COLO668 (cell line): Measurements from ENCODE around the gene MAT2B.
"Not testable (repeated sequence)": the region's sequence is repeated elsewhere in the genome, so short reads cannot be mapped to it uniquely, and the experiment has no call there.

ENCODE experiments used
- DNase-seq: peaks from one replicate; lab custom pipeline; 2025; ENCODE audit not compliant: unreplicated experiment; lab: John Stamatoyannopoulos, UW

MAT2B gene

DNA sequence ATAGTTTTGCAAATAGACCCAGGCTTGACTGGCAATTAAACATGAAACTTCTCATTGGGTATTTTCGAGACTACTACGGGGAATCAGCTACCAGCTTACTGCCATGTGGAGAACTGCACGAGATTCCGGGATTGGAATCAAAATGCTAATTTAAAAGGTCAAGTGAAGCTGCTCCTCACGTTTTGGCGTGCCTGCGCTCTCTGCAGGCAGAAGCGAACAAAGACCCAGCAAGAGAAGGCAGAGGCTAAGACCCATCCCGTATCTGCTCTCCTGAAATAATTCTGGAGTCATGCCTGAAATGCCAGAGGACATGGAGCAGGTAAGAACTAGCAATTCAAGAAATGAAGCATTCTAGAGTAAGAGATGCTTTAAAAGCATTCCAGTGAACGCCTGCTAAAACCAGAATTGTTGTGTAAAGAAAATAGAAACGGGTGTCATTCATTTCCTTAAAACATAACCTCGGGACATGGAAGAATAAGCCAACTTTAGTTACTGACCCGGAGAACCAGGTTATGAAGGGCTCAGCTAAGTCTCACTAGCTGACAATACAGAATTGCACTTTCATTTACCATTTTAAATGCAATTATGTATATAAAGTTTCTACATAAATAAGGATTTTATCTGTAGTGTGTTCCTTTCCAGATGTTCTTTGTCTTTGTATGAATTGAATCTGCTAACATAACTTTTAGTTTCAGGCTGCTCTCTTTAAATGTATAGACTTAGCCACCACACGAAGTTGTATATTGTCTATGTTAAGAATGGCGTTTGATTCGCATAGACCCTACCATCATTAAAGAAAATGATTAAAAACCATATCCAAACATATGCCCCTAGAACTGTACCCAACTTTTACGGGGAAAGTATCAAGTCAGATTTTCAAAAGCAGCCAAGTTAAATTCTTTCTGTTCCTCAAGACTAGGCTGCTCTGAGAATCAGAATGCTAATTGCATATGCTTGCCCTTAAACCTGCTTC, 2.0 kb upstream of the MAT2B start:
- no peak for DNase-seq

GRCh38 chr5:163504079-163504931, 1.1 kb upstream of the MAT2B start:
- no peak for DNase-seq

GRCh38 chr5:163505049-163505367, 411 bp upstream of the MAT2B start:
- no peak for DNase-seq

DNA sequence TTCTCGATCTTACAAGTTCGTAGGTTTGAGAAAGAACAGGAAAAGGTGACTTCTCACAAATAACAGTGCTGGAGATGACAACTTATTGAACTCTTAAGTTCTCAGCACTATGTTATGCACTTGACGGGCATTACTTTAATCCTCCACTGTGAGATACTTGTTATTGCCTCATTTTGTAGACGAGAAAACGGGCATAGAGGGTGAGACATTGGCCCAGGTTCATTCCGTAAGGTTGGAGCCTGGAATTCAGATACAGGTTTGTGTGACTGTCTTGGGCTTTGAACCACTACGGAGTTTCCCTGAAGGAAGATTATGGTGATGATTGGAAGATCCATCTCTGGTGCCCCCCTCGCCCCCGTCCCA, 657 bp downstream of the MAT2B start:
- no peak for DNase-seq

DNA sequence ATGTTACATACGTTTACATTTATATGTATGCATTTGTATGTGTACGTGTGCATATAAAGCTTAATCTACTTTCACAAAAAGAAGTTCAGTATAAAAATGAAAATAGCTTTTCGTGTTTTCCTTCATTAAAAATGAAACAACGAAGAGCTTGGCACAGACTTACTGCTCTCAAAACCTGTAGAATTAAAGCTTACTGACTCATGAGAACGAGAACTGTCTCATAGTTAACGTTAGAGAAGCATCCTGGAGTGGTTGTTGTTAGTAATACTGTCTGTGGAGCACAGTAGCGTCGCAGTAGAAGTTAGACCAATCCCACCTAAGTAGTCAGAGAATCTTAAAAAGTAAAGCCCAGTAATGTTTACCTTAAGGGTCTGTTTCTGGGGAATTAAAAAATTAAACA, 1.3 kb downstream of the MAT2B start:
- no peak for DNase-seq

DNA sequence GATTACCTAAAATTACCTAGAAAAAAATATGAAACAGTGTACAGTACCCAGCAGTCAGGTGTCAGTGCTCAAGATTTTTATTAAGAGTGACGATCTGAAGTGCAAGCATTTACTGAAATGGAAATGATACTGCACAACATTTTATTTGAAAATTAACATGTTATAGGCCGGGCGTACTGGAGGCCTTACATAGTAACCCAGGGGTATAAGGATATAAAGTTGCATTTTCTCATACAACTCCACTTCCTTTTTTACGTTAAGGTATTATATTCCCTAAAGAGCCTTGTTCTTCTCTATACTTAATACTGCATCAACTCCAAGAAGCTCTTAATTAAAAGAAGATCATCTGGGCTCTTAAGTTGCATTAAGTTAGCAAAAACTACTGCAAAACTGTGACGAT, 3.3 kb downstream of the MAT2B start:
- DNase-seq = no peak

DNA sequence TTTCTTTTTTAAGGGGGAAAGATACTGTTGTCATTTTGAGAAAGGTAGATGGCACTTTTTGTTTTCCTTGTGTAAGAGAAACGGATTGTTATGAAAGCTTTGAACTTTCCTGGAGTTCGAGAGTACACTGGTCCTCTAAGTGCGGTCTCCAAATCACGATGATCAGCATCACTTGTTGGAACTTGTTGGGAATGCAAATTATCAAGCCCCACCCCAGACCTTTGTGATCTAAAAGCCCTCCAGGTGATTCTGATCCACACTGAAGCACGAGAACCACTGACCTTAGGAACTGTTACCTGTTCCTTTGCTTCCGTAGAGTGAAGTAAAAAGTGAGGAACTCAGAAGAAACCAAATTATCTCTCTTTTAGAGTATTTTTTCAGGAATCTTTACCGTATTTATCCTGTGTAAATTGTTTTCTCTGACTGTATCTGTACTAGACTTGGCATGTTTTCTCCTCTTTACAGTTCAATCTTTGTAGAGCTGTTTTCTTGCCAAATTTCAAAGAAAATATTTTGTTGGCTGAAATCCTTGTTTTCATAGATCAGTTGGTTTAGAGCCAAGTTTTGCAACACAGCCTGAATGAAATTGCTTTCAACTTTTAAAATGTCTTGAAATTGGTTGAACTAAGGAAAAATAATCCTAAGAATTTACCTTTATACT, 4.0 kb downstream of the MAT2B start:
- no peak for DNase-seq

- DNase-seq = no peak
These were observed 7.1 kb downstream of the MAT2B start for GRCh38 chr5:163512526-163512925.

GRCh38 chr5:163525096-163525495, 19.7 kb downstream of the MAT2B start:
- no peak for DNase-seq

GRCh38 chr5:163529698-163530097, 24.3 kb downstream of the MAT2B start:
- DNase-seq = no peak

- no peak for DNase-seq
These were observed 25.9 kb downstream of the MAT2B start for GRCh38 chr5:163531272-163531671.

- DNase-seq = no peak
These were observed 27.0 kb downstream of the MAT2B start for GRCh38 chr5:163532171-163533084.

DNA sequence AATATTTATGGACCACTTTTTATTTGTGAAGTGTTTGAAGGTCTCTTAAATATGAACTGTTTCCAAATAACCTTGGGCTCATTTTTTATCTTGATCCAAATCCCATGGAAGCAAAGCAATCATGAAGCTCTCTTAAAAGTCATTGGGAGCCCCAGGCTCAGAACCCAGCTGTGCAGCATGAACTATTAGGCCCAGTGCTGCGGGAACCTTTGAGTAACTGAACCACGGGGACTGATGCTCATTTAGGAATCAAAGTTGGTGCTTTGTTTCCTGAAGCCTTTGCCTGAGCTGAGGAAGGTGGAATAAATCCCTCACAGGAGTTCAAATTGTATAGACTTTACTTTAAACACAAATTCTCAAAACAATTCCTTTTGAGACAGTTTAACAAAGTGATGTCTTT, 27.8 kb downstream of the MAT2B start:
- no peak for DNase-seq

DNA sequence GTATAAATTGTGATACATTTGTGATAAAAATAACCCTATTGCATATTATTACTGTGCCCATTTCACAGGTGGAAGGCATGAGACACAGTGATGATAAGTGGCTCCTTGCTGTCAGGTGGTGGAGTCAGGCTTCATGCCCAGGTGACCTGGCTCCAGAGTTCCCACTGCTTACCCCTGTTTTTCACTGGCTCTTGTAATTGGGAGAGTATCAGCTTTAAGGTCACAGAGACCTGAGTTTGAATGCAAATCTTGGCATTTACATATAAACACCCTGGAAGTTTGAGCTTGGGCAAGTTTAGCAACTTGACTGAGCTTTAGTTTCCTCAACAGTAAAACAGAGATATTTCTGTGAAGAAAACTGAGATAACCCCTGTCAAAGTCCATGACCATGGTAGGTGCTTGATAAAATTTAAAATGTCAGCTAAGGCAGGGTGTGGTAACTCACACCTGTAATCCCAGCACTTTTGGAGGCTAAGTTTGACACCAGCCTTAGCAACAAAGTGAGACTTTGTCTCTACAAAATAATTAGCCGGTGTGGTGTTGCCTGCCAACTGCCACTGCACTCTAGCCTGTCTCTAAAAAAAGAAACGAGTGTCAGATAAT, 29.2 kb downstream of the MAT2B start:
- DNase-seq = no peak

GRCh38 chr5:163535290-163535689, 29.9 kb downstream of the MAT2B start:
- DNase-seq = no peak

DNA sequence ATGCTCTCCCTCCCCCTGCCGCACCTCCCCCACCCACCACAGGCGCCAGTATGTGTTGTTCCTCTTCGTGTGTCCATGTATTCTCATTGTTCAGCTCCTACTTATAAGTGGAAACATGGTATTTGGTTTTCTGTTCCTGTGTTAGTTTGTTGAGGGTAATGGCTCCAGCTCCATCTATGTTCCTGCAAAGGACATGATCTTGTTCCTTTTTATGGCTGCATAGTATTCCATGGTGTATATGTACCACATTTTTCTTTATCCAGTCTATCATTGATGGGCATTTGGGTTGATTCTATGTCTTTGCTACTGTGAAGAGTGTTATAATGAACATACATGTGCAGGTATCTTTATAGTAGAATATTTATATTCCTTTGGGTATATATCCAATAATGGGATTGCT, 31.0 kb downstream of the MAT2B start:
- DNase-seq = not testable (repeated sequence)

- DNase-seq = no peak
These were observed 35.3 kb downstream of the MAT2B start for GRCh38 chr5:163540696-163541095.

DNA sequence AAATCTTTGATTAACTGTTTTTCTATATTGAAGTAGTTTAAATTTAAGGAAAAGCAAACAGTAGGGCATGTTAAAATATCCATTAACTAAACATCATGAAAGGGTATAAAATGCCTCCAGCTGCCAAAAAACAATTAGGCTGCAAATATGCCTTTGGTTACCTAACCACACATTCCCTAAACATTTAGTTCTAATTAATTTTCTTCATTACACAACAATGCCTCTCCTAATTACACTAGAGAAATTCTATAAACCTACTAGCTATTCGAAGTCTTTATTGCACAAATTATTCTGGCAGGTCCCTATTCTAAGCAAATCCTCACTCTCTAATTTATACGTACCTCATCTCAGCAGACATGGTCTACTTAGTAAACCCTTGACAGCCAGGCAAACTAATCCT, 37.4 kb downstream of the MAT2B start:
- DNase-seq = no peak

DNA sequence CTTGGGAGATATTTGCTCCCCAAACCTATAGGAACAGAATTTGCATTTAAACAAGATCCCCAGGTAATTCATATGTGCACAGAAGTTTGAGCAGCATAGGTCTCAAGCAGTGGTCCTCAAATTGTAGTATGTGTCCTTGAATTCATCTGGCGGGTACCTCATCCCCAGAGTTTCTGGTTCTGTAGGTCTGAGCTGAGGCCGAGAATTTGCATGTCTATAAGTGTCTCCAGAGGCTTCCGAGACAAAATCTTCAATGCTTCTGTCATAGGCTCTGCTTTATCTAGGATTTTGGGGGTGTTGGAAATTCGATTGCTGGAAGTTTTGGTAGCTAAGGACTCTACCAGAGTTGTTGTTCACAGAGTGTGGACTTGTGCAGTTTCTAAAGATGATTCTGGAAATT, 38.6 kb downstream of the MAT2B start:
- DNase-seq = no peak

DNA sequence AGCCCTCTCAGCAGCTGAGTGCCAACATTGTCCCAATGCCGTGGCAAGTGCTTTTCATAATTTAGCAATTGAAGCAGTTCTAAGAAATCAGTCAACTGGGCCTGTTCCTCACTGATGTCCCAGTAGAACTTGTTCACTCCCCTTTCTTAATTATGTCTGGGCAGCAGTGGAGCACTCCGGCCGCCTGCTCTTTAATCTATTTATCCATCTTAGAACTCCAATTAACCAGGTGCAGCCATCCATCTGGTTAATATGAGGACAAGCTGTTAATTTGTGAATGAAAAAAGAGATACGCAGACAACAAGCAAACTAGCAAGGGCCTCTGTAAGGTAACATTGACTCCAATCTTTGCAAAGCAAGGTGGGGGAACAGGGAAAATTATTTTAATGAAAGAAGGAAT, 39.4 kb downstream of the MAT2B start:
- DNase-seq = no peak
